ENCODE data around the gene DCAF4.

DNA sequence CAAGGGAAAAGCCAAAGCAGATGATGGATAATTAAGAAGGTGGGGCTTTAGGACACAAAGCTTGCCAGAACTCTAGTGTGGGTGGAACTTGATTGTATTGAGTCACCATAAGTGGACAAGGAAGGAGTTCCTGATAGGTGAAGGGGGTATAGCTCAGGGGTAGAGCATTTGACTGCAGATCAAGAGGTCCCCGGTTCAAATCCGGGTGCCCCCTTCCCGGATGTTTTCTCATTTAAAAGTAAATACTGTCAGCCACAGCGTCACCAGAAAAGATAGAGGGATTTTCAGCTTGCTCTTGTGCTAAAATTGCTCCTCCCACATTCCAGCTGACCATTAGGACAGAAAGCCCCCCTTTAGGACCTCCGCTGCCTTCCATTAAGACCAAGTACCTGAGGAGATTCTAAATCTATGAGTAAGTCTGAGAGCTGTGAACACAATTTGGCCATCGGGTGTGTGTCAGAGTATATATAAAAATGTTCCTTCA lies 36.6 kb downstream of the DCAF4 start:
- TF ChIP-seq CTCF (IDR thresholded peaks at IDR 0.05) = no peak
- TF ChIP-seq POLR2A (IDR thresholded peaks at IDR 0.05) = no peak
